ENCODE measurements around the gene PYCR2.
"Not testable (repeated sequence)": the region's sequence is repeated elsewhere in the genome, so short reads cannot be mapped to it uniquely, and the experiment has no call there.

The PYCR2 gene

GRCh38 chr1:225941942-225942222, 17.8 kb upstream of the PYCR2 start:
- no peak for DNase-seq

GRCh38 chr1:225941187-225941941, 17.3 kb upstream of the PYCR2 start, which contains the start of gene LEFTY2:
Gene LEFTY2, minus strand, starts transcription at chr1:225941220. Its CDS starts 80 bp downstream, at chr1:225941140.
- DNase-seq: no peak

- DNase-seq: no peak
Observed at GRCh38 chr1:225940385-225941151, 16.5 kb upstream of the PYCR2 start.

GRCh38 chr1:225939939-225940310, 15.9 kb upstream of the PYCR2 start:
- not testable (repeated sequence) for DNase-seq

- DNase-seq: not testable (repeated sequence)
Observed at GRCh38 chr1:225939097-225939938, 15.3 kb upstream of the PYCR2 start.

- DNase-seq: no peak
Observed at GRCh38 chr1:225937048-225937968, 13.3 kb upstream of the PYCR2 start.

- no peak for DNase-seq
Observed at GRCh38 chr1:225936523-225936922, 12.5 kb upstream of the PYCR2 start.

- not testable (repeated sequence) for DNase-seq
Observed at GRCh38 chr1:225936086-225936485, 12.0 kb upstream of the PYCR2 start.

GRCh38 chr1:225934711-225935110, 10.7 kb upstream of the PYCR2 start:
- DNase-seq: no peak

- DNase-seq: no peak
Observed at GRCh38 chr1:225933072-225933471, 9.0 kb upstream of the PYCR2 start.

- DNase-seq: no peak
Observed at GRCh38 chr1:225931270-225932136, 7.5 kb upstream of the PYCR2 start.

GRCh38 chr1:225930566-225930965, 6.5 kb upstream of the PYCR2 start:
- DNase-seq: no peak

- not testable (repeated sequence) for DNase-seq
Observed at GRCh38 chr1:225929462-225929861, 5.4 kb upstream of the PYCR2 start.

- no peak for DNase-seq
Observed at GRCh38 chr1:225928186-225929175, 4.4 kb upstream of the PYCR2 start.

GRCh38 chr1:225926551-225927113, 2.6 kb upstream of the PYCR2 start:
- DNase-seq: no peak

- DNase-seq: no peak
Observed at GRCh38 chr1:225923381-225923691, 714 bp downstream of the PYCR2 start.

- DNase-seq: no peak
Observed at GRCh38 chr1:225921734-225922709, 2.0 kb downstream of the PYCR2 start.

GRCh38 chr1:225919906-225920305, 4.1 kb downstream of the PYCR2 start:
- peak; percentile 92 for DNase-seq

- DNase-seq: no peak
Observed at GRCh38 chr1:225918280-225918679, 5.8 kb downstream of the PYCR2 start.
